Keratinocyte (primary cell): ENCODE results near the gene GOLGB1.

Experiments
- CTCF ChIP-seq, 3 experiments: IDR thresholded peaks in 1 of 3; conservative IDR thresholded peaks in 1 of 3; optimal IDR thresholded peaks in 1 of 3; 2 replicates in 2 of 3; 3 replicates in 1 of 3; pipeline versions ENCODE3 to v1.5.1; 2011; ENCODE audit warnings: low read length in 3 of 3, mild to moderate bottlenecking in 3 of 3, moderate library complexity in 2 of 3, control low read depth in 1 of 3, inconsistent platforms in 1 of 3; ENCODE audit not compliant: insufficient read depth in 2 of 3; ENCODE audit errors: extremely low read depth in 1 of 3
- EZH2 ChIP-seq: IDR thresholded peaks from one replicate; pipeline ENCODE4 v1.6.1; 2012; ENCODE audit warnings: inconsistent platforms, mild to moderate bottlenecking, low read length, moderate library complexity

GRCh38 chr3:121752772-121753171, 3.2 kb upstream of the GOLGB1 start:
- TF ChIP-seq CTCF (optimal IDR thresholded peaks at IDR 0.05 in 1 of 3, IDR thresholded peaks at IDR 0.05 in 1 of 3, conservative IDR thresholded peaks at IDR 0.05 in 1 of 3; ENCODE audit: extremely low read depth in 1 of 3, insufficient read depth in 2 of 3, low read length in 3 of 3) (no peak), EZH2 (no peak)
